ENCODE measurements around the gene EML4. TPM values are rescaled to one million over a fixed set of nuclear protein-coding genes. Genes with fewer than 3 reads are reported as not detected.
"Not testable (repeated sequence)": the region's sequence is repeated elsewhere in the genome, so short reads cannot be mapped to it uniquely, and the experiment has no call there.

Gene EML4
- total RNA-seq, 3 donors from 2014 or later (not counting 1 experiment from before 2014, with no cell fraction given), result 88.4 to 136 (median 91.5) TPM

DNA sequence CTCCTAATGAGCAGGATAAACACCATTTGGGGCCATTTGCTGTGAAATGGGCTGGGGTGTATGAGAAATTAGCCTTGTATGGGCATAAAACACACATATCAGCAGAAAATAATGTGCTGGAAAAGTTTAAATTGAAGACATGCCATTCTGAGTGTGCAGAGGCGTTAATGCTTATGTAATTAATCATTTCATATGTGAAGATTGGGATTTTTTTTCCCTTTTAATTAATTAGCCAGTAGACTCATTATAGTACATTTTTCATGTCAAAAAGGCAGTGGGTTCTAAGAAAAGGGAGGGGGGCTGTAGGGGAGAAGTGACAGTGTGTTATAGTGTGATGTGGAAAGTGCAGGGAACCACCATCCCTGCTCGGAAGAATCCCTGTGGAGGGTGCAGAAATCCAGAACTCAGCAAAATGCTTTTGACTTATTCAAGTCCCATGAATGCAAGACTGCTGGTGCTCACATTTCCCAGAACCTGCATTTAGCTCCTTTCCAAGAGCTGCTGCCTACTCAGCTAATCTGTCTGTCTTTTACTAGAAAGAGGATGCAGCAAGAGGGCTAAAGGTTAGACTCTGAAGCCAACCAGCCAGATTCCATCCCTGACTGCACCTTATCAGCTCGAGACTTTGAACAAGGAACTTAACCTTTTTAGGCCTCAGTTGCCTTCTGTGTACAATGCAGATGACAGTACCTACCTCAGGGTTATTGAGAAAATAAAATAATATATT lies 203.5 kb downstream of the EML4 start:
- Histone ChIP-seq H3K27ac (ENCODE audit: low read length) (no peak overlapping the region), H3K36me3 (ENCODE audit: control insufficient read depth, insufficient read depth, low read length) (no peaks in the 10 kb centered on the region), H3K27me3 (ENCODE audit: control insufficient read depth, insufficient read depth, low read length) (no peaks in the 10 kb centered on the region), H3K9me3 (ENCODE audit: control insufficient read depth, insufficient read depth, low read length) (no peaks in the 10 kb centered on the region), H3K4me1 (ENCODE audit: control insufficient read depth, insufficient read depth, low read length) (no peaks in the 10 kb centered on the region), H3K4me3 (ENCODE audit: low read length) (no peak overlapping the region)
- no peak for ATAC-seq
- Mint-ChIP-seq H3K27me3 (ENCODE audit: low read depth in 2 of 2) (peaks cover 10 to 11% of the 10 kb centered on the region in 2 donors), H3K4me1 (no peaks in the 10 kb centered on the region), H3K9me3 (no peaks in the 10 kb centered on the region), H3K4me3 (no peak overlapping the region), H3K36me3 (no peaks in the 10 kb centered on the region), H3K27ac (no peak overlapping the region)
- TF ChIP-seq, protein P1, sequence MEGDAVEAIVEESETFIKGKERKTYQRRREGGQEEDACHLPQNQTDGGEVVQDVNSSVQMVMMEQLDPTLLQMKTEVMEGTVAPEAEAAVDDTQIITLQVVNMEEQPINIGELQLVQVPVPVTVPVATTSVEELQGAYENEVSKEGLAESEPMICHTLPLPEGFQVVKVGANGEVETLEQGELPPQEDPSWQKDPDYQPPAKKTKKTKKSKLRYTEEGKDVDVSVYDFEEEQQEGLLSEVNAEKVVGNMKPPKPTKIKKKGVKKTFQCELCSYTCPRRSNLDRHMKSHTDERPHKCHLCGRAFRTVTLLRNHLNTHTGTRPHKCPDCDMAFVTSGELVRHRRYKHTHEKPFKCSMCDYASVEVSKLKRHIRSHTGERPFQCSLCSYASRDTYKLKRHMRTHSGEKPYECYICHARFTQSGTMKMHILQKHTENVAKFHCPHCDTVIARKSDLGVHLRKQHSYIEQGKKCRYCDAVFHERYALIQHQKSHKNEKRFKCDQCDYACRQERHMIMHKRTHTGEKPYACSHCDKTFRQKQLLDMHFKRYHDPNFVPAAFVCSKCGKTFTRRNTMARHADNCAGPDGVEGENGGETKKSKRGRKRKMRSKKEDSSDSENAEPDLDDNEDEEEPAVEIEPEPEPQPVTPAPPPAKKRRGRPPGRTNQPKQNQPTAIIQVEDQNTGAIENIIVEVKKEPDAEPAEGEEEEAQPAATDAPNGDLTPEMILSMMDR (IDR thresholded peaks at IDR 0.05), result no peak
- DNase-seq, result no peak
- WGBS (ENCODE audit: insufficient coverage), result 50% methylated on average over 2 of the region's 3 CpGs
- intact Hi-C loops (cut with micrococcal nuclease), result no loop called here

DNA sequence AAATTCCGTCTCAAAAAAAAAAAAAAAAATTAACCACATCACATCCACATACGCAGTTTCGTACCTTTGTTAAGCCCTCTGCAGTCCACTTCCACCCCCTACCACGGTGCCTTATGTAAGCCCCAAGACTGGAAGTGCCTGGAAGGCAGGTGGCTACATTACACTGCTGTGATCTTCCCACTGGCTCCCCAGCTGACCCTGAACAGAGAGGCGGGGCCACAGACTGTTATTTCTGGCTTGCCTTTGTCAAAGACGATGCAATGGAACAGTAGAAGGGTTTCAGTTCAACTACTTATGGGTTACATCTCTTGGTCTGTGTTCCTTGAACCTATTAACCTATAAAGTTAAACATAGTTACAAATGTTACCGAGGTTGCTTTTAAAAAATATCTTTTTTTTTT lies 207.6 kb downstream of the EML4 start:
- Histone ChIP-seq H3K9me3 (ENCODE audit: control insufficient read depth, insufficient read depth, low read length) (no peaks in the 10 kb centered on the region), H3K27ac (ENCODE audit: low read length) (no peak overlapping the region), H3K36me3 (ENCODE audit: control insufficient read depth, insufficient read depth, low read length) (no peaks in the 10 kb centered on the region), H3K4me3 (ENCODE audit: low read length) (no peak overlapping the region), H3K27me3 (ENCODE audit: control insufficient read depth, insufficient read depth, low read length) (no peaks in the 10 kb centered on the region), H3K4me1 (ENCODE audit: control insufficient read depth, insufficient read depth, low read length) (no peaks in the 10 kb centered on the region)
- H3K4me3 Mint-ChIP-seq, result no peak overlapping the region
- no peaks in the 10 kb centered on the region for H3K36me3 Mint-ChIP-seq
- ATAC-seq (no peak), DNase-seq (no peak)
- H3K9me3 Mint-ChIP-seq, result no peaks in the 10 kb centered on the region
- H3K4me1 Mint-ChIP-seq, result no peaks in the 10 kb centered on the region
- 72% methylated on average over 6 of the region's 7 CpGs for WGBS (ENCODE audit: insufficient coverage)
- TF ChIP-seq, protein P1 (IDR thresholded peaks at IDR 0.05), result no peak
- no peak overlapping the region for H3K27ac Mint-ChIP-seq
- peaks cover 17% of the 10 kb centered on the region in 2 donors for H3K27me3 Mint-ChIP-seq (ENCODE audit: low read depth in 2 of 2)
- intact Hi-C loops (cut with micrococcal nuclease), result no loop called here

DNA sequence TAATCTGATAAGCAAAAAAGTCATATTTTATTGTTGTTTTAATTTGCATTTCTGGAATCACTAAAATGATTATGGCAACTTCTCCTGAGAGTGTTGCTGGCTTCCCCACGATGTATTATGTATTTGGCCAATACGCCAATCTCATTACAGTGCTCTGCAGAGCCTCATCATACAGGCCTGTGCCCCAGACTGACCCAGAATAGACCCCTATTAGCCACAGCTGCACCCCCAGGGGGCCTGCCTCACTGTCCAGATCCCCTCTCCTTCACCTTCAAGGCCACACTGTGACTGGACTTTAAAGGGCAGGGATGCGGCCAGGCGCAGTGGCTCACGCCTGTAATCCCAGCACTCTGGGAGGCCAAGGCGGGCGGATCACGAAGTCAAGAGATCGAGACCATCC lies 209.3 kb downstream of the EML4 start:
- TF ChIP-seq, protein P1 (IDR thresholded peaks at IDR 0.05), result no peak
- H3K27me3 Mint-ChIP-seq (ENCODE audit: low read depth in 2 of 2), result peaks cover 17 to 21% of the 10 kb centered on the region in 2 donors
- H3K36me3 Mint-ChIP-seq, result no peaks in the 10 kb centered on the region
- no peak for ATAC-seq
- intact Hi-C loops (cut with micrococcal nuclease), result no loop called here
- no peaks in the 10 kb centered on the region for H3K4me1 ChIP-seq (ENCODE audit: control insufficient read depth, insufficient read depth, low read length)
- no peak overlapping the region for H3K4me3 ChIP-seq (ENCODE audit: low read length)
- no peak overlapping the region for H3K27ac Mint-ChIP-seq
- no peaks in the 10 kb centered on the region for H3K4me1 Mint-ChIP-seq
- WGBS (ENCODE audit: insufficient coverage), result 97% methylated on average over 6 of the region's 9 CpGs
- no peaks in the 10 kb centered on the region for H3K27me3 ChIP-seq (ENCODE audit: control insufficient read depth, insufficient read depth, low read length)
- no peaks in the 10 kb centered on the region for H3K9me3 Mint-ChIP-seq
- H3K4me3 Mint-ChIP-seq, result no peak overlapping the region
- DNase-seq, result no peak
- no peaks in the 10 kb centered on the region for H3K36me3 ChIP-seq (ENCODE audit: control insufficient read depth, insufficient read depth, low read length)
- H3K27ac ChIP-seq (ENCODE audit: low read length), result no peak overlapping the region
- no peaks in the 10 kb centered on the region for H3K9me3 ChIP-seq (ENCODE audit: control insufficient read depth, insufficient read depth, low read length)

DNA sequence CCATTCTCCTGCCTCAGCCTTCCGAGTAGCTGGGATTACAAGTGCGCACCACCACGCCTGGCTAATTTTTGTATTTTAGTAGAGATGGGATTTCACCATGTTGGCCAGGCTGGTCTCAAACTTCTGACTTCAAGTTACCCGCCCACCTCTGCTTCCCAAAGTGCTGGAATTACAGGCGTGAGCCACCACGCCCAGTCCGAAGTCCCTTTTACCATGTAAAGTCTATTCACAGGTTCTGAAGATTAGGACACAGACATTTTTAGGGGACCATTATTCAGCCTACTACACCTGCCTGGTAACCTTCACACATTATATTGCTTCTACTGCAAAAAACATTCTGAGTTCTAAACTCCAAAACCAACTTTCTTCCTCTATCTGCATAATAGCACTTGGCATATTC lies 210.9 kb downstream of the EML4 start:
- ATAC-seq; H3K27me3 ChIP-seq (ENCODE audit: control insufficient read depth, insufficient read depth, low read length); H3K27ac ChIP-seq (ENCODE audit: low read length); intact Hi-C loops (cut with micrococcal nuclease); H3K4me3 ChIP-seq (ENCODE audit: low read length); H3K4me3 Mint-ChIP-seq; H3K27ac Mint-ChIP-seq; DNase-seq; H3K9me3 Mint-ChIP-seq; H3K36me3 ChIP-seq (ENCODE audit: control insufficient read depth, insufficient read depth, low read length); H3K4me1 ChIP-seq (ENCODE audit: control insufficient read depth, insufficient read depth, low read length); H3K36me3 Mint-ChIP-seq; H3K4me1 Mint-ChIP-seq; H3K9me3 ChIP-seq (ENCODE audit: control insufficient read depth, insufficient read depth, low read length): not testable (repeated sequence)
- 94% methylated on average over 6 of the region's 7 CpGs for WGBS (ENCODE audit: insufficient coverage)
- H3K27me3 Mint-ChIP-seq (ENCODE audit: low read depth in 2 of 2), result peaks cover 11 to 21% of the 10 kb centered on the region in 2 donors

All from natural killer cell (primary cell).